IPS-15b (cell line): ENCODE measurements around the gene DIABLO.

Experiments used
- H3K27me3 ChIP-seq: one replicate; pipeline ENCODE4 v1.6.1; 2013; ENCODE audit warnings: low read length; ENCODE audit not compliant: control insufficient read depth, insufficient read depth
- H3K36me3 ChIP-seq: one replicate; pipeline ENCODE4 v1.6.1; 2013; ENCODE audit warnings: low read length; ENCODE audit not compliant: control insufficient read depth, insufficient read depth
- H3K4me1 ChIP-seq: one replicate; pipeline ENCODE4 v1.6.1; 2013; ENCODE audit warnings: mild to moderate bottlenecking, low read length; ENCODE audit not compliant: control insufficient read depth, insufficient read depth
- H3K4me3 ChIP-seq: one replicate; pipeline ENCODE4 v1.5.1; 2013; ENCODE audit warnings: low read depth, low read length
- H3K9ac ChIP-seq: one replicate; pipeline ENCODE4 v1.6.1; 2013; ENCODE audit warnings: low read depth, mild to moderate bottlenecking, low read length
- H3K9me3 ChIP-seq: one replicate; pipeline ENCODE4 v1.6.1; 2013; ENCODE audit warnings: mild to moderate bottlenecking, low read length; ENCODE audit not compliant: control insufficient read depth, insufficient read depth

The DIABLO gene

DNA sequence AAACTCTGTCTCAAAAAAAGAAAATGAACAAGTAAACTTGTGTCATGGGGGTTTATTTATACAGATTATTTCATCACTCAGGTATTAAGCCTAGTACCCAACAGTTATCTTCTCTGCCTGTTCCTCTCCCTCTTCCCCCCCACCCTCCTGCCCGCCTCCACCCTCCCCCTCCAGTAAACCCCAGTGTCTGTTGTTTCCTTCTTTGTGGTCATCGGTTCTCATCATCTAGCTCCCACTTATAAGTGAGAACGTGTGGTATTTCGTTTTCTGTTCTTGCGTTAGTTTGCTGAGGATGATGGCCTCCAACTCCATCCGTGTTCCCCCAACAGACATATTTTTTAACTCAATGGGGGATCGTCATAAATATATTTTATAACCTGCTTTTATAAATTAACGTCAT, 64.2 kb downstream of the DIABLO start:
- Histone ChIP-seq H3K27me3 (no peaks in the 10 kb centered on the region), H3K4me3 (no peak overlapping the region), H3K9ac (no peak overlapping the region), H3K36me3 (no peaks in the 10 kb centered on the region), H3K4me1 (no peaks in the 10 kb centered on the region), H3K9me3 (no peaks in the 10 kb centered on the region)

DNA sequence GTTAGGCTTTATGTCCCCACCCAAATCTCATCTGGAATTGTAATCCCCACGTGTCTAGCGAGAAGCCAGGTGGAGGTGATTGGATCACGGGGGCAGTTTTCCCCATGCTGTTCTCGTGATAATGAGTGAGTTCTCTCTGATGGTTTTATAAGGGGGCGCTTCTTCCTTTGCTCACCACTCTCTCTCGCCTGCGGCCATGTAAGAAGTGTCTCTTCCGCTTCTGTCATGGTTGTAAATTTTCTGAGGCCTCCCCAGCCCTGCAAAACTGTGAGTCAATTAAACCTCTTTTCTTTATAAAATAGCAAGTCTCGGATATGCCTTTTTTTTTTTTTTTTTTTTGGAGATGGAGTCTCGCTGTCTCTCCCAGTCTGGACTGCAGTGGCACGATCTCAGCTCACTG, 65.1 kb downstream of the DIABLO start:
- no peak overlapping the region for H3K9ac ChIP-seq
- no peaks in the 10 kb centered on the region for H3K36me3 ChIP-seq
- no peaks in the 10 kb centered on the region for H3K4me1 ChIP-seq
- H3K9me3 ChIP-seq, result no peaks in the 10 kb centered on the region
- no peak overlapping the region for H3K4me3 ChIP-seq
- no peaks in the 10 kb centered on the region for H3K27me3 ChIP-seq

- no peaks in the 10 kb centered on the region for H3K4me1 ChIP-seq
- H3K9me3 ChIP-seq, result no peaks in the 10 kb centered on the region
Observed at GRCh38 chr12:122159882-122160281, 66.0 kb downstream of the DIABLO start.

DNA sequence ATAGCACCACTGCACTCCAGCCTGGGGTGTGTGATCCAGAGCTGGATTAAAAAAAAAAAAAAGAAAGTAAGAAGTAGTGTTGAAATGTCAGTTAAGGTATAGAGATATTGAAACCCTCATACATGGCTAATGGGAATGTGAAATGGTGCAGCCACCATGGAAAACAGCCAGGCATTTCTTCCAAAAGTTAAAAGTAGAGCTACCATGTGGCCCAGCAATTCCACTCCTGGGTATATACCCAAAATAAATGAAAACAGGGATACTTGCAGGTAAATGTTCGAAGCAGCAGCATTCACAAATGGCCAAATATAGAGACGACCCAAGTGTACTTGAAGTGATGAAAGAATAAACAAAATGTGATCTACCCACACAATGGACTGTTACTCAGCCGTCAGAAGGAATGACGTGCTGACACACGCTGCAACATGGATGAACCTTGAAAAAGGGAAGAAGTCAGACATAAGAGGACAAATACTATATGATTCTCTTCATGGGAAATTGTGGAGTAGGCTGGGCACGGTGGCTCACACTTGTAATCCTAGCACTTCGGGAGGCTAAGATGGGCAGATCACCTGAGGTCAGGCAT, 67.1 kb downstream of the DIABLO start:
- no peak overlapping the region for H3K9ac ChIP-seq
- H3K4me3 ChIP-seq, result no peak overlapping the region
- H3K36me3 ChIP-seq, result no peaks in the 10 kb centered on the region
- no peaks in the 10 kb centered on the region for H3K27me3 ChIP-seq
- no peaks in the 10 kb centered on the region for H3K9me3 ChIP-seq
- no peaks in the 10 kb centered on the region for H3K4me1 ChIP-seq

More at GRCh38 chr12:122159882-122160281, 66.0 kb downstream of the DIABLO start:
- H3K4me3 ChIP-seq, result no peak overlapping the region
- no peaks in the 10 kb centered on the region for H3K36me3 ChIP-seq
- H3K9ac ChIP-seq, result no peak overlapping the region
- H3K27me3 ChIP-seq, result no peaks in the 10 kb centered on the region
